DMS 273 treated with DMSO at 0.1 percent for 48 hours (cell line): ENCODE measurements around the gene ZNF691.
A peak's percentile ranks its signal among the peaks of the same experiment; 100 is the strongest.
"Not testable (repeated sequence)": the region's sequence is repeated elsewhere in the genome, so short reads cannot be mapped to it uniquely, and the experiment has no call there.

Source experiments
- DNase-seq: peaks from one replicate; lab custom pipeline; 2025; lab: John Stamatoyannopoulos, UW

Gene ZNF691, protein sequence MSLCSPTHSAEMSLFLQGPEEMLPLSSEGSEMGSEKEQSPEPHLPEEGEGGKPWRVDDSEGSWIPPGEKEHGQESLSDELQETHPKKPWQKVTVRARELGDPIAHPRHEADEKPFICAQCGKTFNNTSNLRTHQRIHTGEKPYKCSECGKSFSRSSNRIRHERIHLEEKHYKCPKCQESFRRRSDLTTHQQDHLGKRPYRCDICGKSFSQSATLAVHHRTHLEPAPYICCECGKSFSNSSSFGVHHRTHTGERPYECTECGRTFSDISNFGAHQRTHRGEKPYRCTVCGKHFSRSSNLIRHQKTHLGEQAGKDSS

GRCh38 chr1:42846257-42847110 lies at the start of gene ZNF691:
ZNF691 (plus strand) TSS chr1:42846613; CDS start chr1:42849659, 3,046 bp downstream.
- DNase-seq: peak; percentile 98

DNA sequence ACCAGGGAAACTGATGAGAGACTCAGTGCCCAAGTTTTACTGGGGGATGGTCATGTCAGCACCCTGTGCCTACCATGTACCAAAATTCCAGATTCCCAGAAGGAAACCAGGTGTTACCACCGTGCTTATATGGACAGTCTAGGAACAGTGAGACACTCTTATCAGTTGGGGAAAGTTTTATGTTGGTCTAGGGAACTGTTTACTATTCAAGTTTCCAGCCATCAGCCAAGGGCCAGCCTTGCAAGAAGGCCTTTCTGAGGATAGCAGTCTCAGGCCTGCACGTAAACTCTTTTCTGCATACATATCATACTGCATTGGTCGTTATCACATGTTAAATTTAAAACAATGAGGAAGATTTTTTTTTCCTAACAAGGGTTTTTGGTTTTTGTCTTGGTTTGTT lies 49.0 kb upstream of the ZNF691 start:
- DNase-seq: no peak

GRCh38 chr1:42797979-42798378 lies 48.4 kb upstream of the ZNF691 start:
- no peak for DNase-seq

- no peak for DNase-seq
These were observed 44.5 kb upstream of the ZNF691 start for GRCh38 chr1:42801832-42802473.

DNA sequence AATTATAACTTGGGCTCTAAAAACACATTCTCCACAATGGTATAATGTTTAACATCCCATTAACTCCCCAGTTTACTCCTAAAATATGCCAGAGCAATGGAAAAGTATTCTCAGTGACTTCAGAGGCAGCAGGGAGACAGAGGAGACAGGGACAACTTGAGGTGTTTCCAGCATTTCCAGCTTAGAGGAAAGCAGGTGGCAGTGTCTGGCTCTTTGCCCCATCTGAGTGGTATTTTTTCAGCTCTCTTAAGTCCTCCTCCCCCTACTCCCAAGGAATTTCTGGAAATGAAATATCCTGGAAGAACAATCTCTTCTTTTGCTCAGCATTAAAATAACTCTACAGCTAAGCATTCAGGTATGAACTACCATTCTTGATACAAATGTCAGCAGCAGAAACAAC lies 40.2 kb upstream of the ZNF691 start:
- no peak for DNase-seq

DNA sequence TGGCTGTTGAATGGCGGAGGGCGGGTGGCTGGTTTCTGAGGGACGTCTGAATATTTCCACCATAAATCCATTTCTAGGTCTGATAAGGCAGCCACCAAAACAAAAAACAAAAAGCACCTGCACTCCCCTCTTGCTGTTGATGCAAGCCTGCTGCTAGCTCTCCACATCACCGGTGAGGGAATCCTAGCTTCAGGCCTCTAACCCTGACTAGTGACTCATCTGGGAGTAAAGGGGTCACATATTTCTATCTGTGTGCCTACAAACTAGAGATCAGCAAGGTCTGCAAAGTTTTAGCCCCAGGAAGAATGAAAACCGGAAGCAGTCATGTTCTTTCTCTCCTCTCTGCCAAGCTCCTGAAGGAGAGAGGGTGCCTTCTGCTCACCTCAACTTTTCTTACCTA lies 39.8 kb upstream of the ZNF691 start:
- no peak for DNase-seq

- DNase-seq: peak; percentile 35
These were observed 39.3 kb upstream of the ZNF691 start for GRCh38 chr1:42807056-42807668.

GRCh38 chr1:42814815-42815214 lies 31.6 kb upstream of the ZNF691 start:
- not testable (repeated sequence) for DNase-seq

DNA sequence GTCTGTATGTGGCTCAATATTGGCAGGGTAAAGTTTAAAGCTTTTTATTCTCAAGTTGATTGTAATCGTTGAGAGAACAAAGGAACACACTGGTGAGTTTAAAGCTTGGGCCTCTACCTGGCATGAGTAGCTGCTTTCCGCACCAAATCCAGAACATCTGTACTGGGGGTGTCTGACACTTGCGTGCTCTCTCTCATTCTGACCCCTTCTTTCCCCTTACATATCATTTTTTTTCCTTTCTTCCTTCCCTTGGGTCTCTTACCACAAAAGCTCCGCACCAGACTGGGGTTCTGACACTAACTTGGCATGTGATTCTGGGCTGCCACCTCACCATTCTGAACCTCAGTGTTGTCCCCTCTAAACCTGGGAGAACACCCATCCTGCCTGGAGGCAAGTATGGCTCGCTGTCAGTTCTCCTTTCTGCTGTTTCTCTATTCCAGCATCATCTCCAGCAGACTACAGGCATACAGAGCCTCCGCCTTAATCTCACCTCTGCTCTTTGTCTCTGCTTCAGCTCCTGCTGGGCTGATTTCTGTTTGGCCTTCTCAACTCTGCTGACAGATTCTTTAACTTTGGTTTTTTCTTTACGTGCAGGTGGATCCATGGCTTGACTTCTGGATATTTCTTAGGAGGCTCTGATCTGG lies 30.4 kb upstream of the ZNF691 start:
- no peak for DNase-seq

DNA sequence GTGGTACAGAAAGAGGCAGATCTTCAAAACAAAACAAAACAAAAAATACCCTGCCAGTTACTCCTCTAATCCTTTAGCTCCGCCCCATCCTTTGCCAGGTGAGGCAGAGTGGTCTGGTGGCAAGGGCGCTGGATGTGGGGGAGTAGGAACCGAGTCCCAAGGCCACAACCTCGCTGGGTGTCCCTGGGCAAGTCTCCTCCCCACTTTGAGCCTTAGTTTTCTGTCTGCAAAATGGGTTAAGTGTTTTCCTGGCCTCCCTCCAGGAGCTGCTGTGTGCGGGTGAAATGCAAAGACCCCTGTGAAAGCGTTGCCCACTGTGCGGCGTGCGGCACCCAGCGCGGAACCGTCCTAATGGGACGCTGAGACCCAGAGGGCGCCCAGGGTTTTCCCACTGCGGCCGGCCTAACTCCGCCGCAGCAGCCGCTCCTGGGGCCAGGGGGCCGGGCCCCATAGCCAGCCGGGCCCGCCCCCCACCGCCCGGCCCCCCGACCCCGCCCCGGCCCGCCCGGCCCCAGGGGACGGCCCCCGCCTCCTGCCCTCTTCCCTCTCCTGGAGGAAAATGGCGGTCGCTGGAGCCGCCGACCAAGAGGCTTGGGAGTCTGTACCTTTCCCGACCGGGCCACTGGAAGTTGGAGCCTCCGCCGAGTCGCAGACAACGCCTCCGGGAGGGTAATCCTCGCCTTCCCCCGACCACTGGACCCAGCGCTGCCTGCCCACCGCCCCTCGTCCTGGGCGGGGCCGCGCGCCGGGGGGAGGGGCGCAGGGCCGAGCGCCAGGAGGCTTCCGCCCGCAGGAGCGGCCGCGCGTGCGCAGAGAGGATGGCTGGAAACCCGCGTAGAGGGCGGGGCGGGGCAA lies 29.6 kb upstream of the ZNF691 start, which contains the start of the genes ERMAP and SVBP:
Gene ERMAP, plus strand, starts transcription at position 538 of the 855 bp plus-strand sequence. CDS start 13,327 bp downstream, outside the sequence.
Gene SVBP, minus strand, starts transcription at position 813 of the 855 bp plus-strand sequence. CDS start 853 bp downstream, outside the sequence.
- peak; percentile 60 for DNase-seq

GRCh38 chr1:42817440-42817767 lies 29.0 kb upstream of the ZNF691 start:
- no peak for DNase-seq

DNA sequence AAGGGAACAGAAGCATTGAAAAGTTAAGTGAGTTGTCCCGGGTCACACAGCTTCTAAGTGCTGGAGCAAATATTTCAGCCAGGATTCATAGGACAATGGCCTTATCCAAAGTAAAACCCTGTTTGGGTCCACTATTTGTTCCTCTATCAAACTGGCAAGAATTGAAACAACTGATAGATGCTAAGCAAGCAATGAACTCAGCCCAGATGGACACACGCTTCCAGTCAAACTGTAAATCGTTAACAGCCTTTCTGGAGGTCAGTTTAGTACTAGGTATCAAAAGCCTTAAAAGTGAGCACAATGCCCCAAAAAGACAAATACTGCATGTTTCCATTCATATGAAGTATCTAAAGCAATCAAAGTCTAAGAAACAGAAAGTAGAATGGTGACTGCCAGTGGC lies 28.4 kb upstream of the ZNF691 start:
- no peak for DNase-seq

GRCh38 chr1:42820813-42821212 lies 25.6 kb upstream of the ZNF691 start:
- no peak for DNase-seq

GRCh38 chr1:42821690-42822089 lies 24.7 kb upstream of the ZNF691 start:
- DNase-seq: no peak

- peak; percentile 49 for DNase-seq
These were observed 23.5 kb upstream of the ZNF691 start for GRCh38 chr1:42822800-42823392.

GRCh38 chr1:42824481-42825035 lies 21.9 kb upstream of the ZNF691 start:
- DNase-seq: no peak

DNA sequence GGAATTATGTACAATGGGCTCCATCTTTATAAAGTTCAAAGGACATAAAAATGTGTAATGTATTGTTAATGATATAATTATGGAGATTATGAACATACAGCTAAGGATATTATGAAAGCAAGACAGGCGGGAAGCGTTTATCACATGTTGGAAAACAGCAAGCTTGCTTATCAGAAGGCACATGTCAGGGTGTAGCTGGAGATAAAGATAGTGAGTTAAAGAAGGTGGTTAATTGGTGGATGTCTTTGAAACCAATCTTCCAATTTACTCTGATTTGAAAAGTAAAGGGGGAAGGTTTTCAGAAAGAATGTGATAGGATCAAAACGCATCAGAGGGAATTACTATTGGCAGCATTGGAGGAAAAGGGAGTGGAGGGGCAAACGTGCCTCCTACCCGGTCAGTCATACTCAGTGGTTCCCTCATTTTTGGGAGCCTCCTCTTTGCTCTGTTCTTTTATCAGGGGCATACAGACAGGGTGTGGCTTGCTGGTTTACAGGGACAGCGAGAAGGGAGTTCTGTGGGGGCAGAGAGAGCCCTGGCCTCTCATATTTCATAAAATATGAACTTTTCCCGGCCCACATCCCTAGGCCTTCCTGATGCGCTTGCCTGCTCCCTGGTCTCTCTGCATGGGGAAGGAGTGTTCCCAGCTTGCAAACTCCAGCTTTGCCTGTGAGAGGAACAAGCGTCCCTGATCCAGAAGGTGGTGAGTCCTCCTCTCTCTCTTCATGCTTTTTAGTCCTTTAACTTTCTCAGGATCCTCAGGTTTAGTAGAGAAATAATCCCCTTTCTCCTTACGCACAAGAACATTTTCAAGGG lies 21.2 kb upstream of the ZNF691 start:
- no peak for DNase-seq

GRCh38 chr1:42830631-42831030 lies 15.8 kb upstream of the ZNF691 start:
- DNase-seq: no peak

DNA sequence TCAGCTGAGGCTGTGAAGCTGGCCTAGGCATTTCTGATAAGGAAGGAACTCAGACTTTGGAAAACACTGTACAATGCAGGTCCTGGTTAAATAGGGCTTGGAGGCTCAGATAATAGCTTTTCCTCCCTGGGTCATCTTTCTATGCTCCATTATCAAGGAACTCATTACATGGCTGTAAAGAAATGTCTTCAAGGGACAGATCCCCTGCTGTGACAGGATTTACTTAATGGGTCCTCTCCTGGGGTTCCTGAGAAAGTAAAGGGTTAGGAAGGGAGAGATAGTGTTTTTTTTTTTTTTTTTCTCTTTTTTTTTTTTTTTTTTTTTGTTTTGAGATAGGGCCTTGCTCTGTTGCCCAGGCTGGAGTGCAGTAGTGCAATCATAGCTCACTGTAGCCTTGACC lies 15.1 kb upstream of the ZNF691 start:
- DNase-seq: no peak
